ENCODE measurements around the gene WNT1.

The WNT1 gene

GRCh38 chr12:48961801-48962200 lies 16.3 kb upstream of the WNT1 start:
- no peak for DNase-seq

DNA sequence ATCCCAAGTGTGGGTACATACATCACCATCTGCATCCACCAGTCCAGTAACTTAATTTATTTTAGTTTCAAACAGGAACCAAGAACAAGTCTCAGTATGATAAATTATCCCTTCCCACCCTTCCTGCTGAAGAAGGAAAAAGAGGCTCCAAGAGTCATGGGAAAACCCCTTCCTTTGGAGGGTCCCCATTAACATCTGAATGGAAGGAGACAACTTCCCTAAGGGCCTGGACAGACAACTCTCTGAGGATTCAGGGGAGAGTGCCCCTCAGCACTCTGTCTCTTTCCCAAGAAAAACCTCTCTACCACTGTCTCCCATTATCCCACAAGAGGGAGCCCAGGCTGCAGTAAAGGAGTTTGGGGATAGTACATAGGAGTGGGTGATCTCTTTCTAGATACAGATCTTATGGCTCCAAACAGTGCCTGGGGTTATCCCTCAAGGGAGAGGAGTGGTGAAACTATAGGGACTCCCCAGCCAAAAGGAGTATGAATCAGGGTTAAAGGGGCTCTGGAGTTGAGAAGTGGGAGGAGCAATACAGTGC lies 12.8 kb upstream of the WNT1 start:
- DNase-seq = peak in 1 of 2 experiments; percentile 26

- DNase-seq = no peak
These were observed 11.8 kb upstream of the WNT1 start for GRCh38 chr12:48966177-48966895.

DNA sequence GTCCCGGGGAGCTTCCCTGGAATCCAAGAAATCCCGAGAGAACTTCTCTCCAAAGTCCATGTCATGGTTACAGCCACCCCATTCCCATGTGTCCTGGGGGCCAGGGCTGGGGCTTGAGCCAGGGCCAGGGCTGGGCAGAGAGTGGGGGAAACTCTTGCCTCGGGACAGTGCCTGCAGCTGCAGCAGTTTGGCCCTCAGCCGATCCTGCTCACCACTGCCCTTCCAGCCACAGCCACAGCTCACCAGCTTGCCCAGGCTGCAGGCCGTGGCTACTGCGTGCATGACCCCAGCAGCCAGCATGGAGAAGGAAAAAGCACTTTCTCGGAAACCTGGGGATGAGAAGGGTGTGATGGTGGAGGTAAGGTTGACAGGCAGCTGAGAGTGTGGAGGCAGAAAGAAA lies 10.1 kb upstream of the WNT1 start:
- DNase-seq = no peak

DNA sequence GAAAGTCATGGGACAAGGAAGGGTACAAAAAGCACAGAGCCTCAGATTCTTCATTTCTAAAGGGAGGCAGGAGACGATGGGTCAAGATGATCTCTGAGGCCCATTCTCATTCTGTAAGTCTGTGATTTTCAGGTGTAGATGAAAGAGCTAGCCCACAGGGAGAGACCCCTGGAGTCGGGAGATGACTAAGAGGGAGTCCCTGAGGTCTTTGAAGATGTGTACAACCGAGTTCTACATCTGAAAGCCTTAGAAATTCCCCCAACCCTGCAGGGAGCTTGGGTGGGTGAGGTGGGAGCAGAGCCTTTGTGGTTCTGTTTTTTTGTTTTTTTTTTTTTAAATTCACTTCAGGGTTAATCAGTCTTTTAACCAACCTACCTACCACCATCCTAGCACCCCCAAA lies 9.7 kb upstream of the WNT1 start:
- DNase-seq = no peak

- no peak for DNase-seq
These were observed 8.9 kb upstream of the WNT1 start for GRCh38 chr12:48969160-48969771.

DNA sequence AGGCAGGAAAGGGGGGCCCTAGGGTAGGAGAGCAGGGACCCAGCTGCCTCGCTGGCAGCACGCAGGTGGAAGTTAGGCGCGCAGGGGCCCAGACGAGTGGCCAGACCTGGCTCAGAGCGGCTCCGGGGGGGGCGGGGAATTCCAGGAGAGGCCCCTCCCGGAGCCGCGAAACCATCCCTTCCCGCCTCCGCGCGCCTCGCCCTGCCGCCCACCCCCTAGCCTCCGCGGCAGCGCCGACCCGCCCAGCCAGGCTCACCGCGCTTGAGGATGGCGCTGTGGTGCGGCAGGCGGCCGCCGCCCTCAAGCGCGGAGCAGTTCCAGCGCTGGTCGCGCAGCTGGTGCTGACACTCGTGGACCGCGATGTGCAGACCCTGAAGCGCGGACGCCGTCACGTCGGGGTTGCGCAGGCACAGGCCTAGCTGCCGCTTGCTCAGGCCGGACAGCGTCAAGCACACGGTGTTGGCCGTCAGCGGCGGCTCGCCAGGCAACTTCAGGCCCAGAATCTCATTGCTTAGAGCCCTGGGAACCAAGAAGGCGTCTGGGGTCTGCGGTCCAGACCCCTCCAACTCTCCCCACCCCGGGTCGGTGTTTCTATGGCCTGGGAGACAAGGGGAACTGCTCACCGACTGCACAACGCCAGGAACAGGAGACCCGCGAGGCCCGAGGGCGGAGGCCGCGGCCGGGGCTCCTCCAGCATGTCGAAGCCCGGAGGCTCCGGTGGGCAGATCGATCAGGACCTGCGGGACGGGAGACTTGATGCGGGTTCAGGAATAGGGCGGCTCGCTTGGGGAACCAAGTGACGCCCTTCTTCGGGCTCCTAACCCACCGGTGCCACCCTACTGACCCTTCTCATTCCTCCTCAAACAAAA lies 8.1 kb upstream of the WNT1 start:
- DNase-seq = no peak

- no peak for DNase-seq
These were observed 7.3 kb upstream of the WNT1 start for GRCh38 chr12:48970702-48971334.

DNA sequence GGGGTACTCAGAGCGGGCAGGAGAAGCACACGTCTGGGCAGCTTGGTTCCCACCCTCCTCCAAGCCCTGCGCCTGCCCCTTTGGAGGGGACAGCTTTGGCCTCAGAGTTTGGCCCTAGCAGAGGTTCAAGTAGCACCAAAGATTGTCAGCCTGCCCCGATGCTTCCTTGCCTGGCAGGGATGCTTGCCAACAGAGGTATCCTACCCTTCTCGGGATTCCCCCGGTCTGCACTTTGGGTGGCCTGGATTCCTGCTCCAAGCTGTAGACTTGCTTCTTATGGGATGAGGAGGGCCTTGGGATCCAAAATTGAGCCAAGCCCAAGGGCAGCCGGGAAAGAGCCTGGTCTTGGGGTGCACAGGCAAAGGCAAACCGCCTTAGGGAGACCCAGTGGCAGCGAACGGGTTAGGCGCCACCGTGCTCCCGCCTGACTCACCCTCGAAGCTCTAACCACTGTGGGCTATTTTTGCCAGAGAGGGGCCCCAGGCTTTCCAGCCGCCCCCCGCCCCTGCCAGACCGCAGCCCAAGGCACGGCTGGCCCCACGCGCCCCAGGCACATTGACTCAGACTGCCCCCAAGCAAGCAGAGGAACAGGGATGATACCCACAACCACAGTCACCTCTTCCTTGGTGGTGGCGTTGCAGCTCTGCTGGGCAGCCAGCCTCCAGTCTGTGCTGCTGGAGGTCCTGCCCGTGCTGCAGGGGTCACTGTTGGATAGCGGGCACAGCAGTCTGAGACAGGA lies 5.7 kb upstream of the WNT1 start:
- DNase-seq = no peak

DNA sequence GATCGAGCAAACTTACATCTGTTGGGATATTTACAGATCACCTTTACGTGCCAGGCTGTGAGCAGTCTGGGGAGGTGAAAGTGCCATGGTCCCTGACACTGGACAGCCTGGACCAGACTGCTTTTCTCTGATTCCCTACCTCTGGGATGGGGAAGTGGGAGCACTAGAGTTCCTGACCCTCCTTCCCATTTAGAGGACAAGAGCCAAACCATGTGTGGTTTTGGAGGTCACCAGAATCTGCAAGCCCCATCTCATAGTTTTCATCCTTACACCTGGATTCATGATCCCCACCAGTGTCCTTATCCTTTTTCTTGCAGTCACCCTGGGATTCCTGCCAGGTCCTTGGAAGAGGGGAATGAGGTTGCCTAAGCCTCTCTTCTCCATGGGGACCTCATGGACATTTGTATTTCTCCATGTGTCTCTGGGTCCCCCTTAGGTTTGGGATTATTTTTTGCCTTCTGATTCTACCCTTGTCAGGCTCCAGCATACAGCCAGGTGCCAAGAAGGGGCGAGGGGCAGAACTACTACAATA lies 5.1 kb upstream of the WNT1 start:
- no peak for DNase-seq

GRCh38 chr12:48973531-48973930 lies 4.6 kb upstream of the WNT1 start:
- DNase-seq = no peak

DNA sequence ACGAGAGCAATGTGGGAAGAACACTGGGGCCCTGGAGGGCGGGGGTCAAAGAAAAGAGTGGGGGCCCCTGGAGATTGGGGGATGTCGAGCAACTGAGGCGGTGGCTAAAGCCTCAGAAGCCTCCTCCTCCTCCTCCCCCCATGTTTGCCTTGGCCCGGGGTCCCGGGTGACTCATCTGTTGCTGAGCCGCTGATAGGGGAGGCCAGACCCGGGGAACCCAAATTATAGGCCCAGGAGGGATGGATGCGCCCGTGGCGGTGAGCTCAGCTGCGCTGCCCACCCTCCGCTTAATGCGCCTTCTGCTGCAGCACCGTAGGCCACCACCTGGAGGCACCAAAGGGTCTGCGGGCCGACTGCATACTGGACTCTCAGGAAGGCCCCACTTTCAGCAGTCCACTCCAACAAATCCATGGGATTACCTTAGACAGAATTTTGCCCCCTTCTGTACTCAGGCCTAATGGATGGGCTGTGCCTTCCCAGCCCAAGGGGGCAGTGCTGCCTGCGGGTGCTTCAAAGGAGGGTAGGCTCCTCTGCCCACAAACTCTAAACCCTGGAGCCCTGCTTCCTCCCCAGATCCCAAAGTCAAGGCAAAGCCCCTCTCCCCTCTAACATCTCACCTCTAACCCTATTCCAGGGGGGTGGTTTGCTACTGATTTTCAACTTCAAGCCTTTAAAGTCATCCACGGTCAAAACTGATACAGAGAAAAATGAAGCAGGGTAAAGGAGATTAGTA lies 4.0 kb upstream of the WNT1 start:
- DNase-seq = no peak

DNA sequence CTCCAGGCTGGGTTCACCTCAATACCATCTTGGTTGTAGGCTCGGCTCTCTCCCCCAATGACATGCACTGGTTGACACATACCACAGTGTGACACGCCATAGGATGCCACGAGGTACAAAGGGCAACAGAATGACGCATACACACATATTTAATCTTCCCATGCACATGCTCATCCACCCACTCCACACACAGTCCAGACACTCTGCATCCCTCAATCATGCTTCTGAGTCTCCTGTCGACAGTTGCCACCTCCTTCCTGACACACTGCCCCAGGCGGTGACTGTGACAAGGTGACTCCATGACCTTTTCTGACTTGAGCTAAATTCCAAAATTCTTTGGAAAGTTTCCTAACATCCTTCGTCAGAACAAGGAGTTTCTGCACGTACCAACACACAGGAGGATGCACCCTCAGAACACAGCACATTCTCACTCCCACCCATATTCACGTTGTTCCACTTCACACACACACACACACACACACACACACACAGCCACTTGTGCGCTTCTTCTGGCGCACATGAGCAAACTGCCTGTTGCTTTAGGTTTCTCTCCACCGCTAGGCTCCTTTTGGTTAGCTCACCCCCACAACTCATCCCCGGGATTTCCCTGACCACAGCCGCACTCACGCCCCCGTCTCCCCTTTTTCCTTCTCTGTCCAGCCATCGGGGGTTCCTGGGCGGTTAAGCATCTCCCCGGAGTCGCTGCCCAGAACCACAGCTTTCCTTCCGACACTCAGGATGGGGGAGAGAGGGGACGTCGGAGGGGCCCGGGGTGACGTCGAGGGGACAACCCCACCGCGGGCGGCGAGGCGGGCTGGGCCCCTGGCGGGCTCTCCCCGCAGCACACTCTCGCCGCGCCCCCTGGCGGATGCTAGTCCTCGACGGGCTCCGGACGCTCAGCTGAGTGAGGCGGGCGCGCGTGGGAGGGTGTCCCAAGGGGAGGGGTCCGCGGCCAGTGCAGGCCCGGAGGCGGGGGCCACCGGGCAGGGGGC lies 536 bp upstream of the WNT1 start:
- DNase-seq = peak; percentile 29 to 71

DNA sequence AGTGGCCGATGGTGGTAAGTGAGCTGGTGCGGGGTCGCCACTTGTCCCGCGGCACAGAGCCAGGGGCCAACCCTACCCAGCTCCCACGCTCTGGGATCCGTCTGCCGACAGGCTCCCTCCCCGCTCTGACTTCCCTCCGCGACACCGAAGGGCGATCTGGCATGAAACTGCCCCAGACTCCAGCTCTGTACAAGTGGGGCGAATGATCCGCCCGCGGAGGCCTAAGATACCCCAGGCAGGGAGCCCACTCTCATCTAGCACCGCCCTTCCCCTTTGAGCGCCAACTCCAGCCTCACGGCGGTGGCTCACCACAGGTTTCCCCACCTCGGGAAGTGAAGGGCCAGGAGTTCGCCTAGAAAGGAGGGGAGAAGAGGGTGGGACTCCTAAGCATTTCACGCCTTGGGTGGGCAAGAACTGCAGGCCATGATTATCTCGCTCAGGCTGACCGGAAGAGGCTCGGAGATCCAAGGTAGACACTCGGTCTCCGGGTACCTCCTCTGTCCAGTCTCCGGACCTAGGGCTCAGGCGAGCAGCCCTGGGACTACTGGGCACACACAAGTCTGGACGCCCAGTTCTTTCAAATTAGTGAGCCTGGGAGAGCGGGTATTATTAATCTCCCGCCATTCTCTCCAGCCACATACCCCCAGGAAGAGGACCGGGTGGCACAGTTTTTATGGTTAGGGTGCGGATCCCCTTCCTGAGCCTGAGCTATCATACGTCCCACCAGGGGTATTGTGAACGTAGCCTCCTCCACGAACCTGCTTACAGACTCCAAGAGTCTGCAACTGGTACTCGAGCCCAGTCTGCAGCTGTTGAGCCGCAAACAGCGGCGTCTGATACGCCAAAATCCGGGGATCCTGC lies 849 bp downstream of the WNT1 start:
- DNase-seq = no peak

DNA sequence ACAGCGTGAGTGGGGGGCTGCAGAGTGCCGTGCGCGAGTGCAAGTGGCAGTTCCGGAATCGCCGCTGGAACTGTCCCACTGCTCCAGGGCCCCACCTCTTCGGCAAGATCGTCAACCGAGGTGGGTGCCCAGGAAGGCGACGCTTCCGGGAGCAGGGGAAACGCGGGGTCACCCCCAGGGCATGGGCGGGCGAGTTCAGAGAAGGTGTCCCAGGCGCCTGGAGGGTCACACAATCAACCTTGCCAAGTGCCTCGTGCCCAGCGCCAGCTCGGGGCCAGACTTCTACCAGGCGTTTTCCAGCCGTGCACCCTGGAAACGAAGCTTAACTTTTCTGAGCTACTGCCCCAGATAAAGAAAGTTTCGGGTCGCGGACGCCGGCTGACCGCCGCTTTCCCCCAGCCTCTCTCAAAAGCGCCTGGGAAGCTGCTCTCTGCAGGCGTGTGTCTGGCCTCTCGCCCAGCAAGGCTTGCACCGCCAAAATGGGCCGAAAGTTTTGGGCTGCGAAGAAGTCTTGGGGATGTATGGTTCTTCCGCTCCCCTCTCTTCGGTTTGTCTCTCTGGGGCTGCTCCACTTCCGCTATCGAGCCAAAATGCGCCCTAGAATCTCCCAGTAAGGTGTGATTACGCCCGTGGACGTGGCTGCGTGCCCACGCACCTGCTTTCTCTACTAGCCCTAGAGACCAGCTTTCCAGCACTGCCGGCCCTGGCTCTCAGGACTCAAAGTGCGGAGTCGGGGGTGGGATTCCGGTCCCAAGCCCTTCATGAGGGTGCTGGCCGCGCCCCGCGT lies 1.7 kb downstream of the WNT1 start:
- no peak for DNase-seq

DNA sequence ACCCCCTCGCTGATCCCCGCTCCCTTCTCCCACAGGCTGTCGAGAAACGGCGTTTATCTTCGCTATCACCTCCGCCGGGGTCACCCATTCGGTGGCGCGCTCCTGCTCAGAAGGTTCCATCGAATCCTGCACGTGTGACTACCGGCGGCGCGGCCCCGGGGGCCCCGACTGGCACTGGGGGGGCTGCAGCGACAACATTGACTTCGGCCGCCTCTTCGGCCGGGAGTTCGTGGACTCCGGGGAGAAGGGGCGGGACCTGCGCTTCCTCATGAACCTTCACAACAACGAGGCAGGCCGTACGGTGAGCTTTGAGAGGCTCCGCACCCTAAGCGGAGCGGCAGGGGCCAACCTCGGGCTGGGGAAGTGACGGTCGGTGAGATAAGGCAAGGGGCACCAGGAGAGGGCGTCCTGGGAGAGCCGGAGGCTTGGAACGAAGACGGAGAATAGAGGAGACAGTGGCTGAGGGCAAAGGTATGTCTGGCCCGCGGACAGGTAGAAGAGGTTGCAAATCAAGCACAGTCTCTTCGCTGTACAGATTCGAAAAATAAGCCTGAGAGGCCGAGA lies 2.3 kb downstream of the WNT1 start:
- no peak for DNase-seq

GRCh38 chr12:48980953-48981756 lies 3.0 kb downstream of the WNT1 start:
- no peak for DNase-seq

Measured in NCI-H1930 (cell line).